Kidney epithelial cell (primary cell): ENCODE results near the gene SYT13. TPM values are rescaled to one million over a fixed set of nuclear protein-coding genes. Genes with fewer than 3 reads are reported as not detected.

ENCODE experiments used
- DNase-seq: peaks from one replicate; pipeline ENCODE4 v3.0.0-alpha.2; 2010; ENCODE audit warnings: low read depth
- H3K27me3 ChIP-seq: 2 replicates; pipeline ENCODE4 v1.6.0; 2011; ENCODE audit warnings: low read length; ENCODE audit not compliant: control insufficient read depth, insufficient read depth
- H3K36me3 ChIP-seq: 2 replicates; pipeline ENCODE4 v1.5.1; 2011; ENCODE audit warnings: low read length; ENCODE audit not compliant: control insufficient read depth, insufficient read depth
- H3K4me3 ChIP-seq: 2 replicates; pipeline ENCODE4 v1.5.1; 2011; ENCODE audit warnings: low read depth, mild to moderate bottlenecking, control low read depth, low read length
- CTCF ChIP-seq: IDR thresholded peaks from 2 replicates; pipeline ENCODE4 v1.5.1; 2011; ENCODE audit warnings: mild to moderate bottlenecking, moderate library complexity, low read length, control low read depth, inconsistent platforms; ENCODE audit not compliant: insufficient read depth, poor library complexity, severe bottlenecking
- total RNA-seq: library from RNA; depleted of rRNA; stranded (reverse); fragments of >200 nt; gene quantifications from 2 replicates; pipeline ENCODE4 v1.2.3, GENCODE V29; 2015

SYT13 gene
- total RNA-seq, 1 donor from 2014 or later = 10.1 TPM

- Histone ChIP-seq H3K4me3 (no peak overlapping the region), H3K27me3 (no peaks in the 10 kb centered on the region), H3K36me3 (no peaks in the 10 kb centered on the region)
- DNase-seq = no peak
- no peak for TF ChIP-seq CTCF
These were observed 56.6 kb downstream of the SYT13 start for GRCh38 chr11:45229401-45230020.

- TF ChIP-seq CTCF = no peak
- no peak for DNase-seq
- H3K27me3 ChIP-seq = no peaks in the 10 kb centered on the region
- no peak overlapping the region for H3K4me3 ChIP-seq
- H3K36me3 ChIP-seq = no peaks in the 10 kb centered on the region
These were observed 58.3 kb downstream of the SYT13 start for GRCh38 chr11:45227836-45228235.

- Histone ChIP-seq H3K36me3 (no peaks in the 10 kb centered on the region), H3K4me3 (no peak overlapping the region), H3K27me3 (no peaks in the 10 kb centered on the region)
- no peak for TF ChIP-seq CTCF
- no peak for DNase-seq
These were observed 59.2 kb downstream of the SYT13 start for GRCh38 chr11:45226901-45227300.

GRCh38 chr11:45225961-45226871, 59.9 kb downstream of the SYT13 start:
- Histone ChIP-seq H3K4me3 (no peak overlapping the region), H3K27me3 (no peaks in the 10 kb centered on the region), H3K36me3 (no peaks in the 10 kb centered on the region)
- DNase-seq = no peak
- TF ChIP-seq CTCF = no peak

- TF ChIP-seq CTCF = no peak
These were observed 60.9 kb downstream of the SYT13 start for GRCh38 chr11:45225277-45225676.

GRCh38 chr11:45224766-45225165, 61.4 kb downstream of the SYT13 start:
- DNase-seq = no peak
- no peak for TF ChIP-seq CTCF
- no peaks in the 10 kb centered on the region for H3K27me3 ChIP-seq
- no peaks in the 10 kb centered on the region for H3K36me3 ChIP-seq
- H3K4me3 ChIP-seq = no peak overlapping the region

More at GRCh38 chr11:45225277-45225676, 60.9 kb downstream of the SYT13 start:
- Histone ChIP-seq H3K27me3 (no peaks in the 10 kb centered on the region), H3K4me3 (no peak overlapping the region), H3K36me3 (no peaks in the 10 kb centered on the region)
- no peak for DNase-seq
